Panc1 (cell line): ENCODE data around the gene C10orf105.

Source experiments
- CTCF ChIP-seq: fragments of 450-650 bp; IDR thresholded peaks from 2 replicates; pipeline ENCODE4 v1.5.1; 2017; ENCODE audit warnings: mild to moderate bottlenecking
- SIN3A ChIP-seq: IDR thresholded peaks from 2 replicates; pipeline ENCODE4 v1.6.1; 2012; ENCODE audit warnings: low read depth, mild to moderate bottlenecking, low read length, moderate library complexity, borderline replicate concordance; ENCODE audit not compliant: insufficient read depth
- TF ChIP-seq, protein P1 (sequence below), 2 experiments: IDR thresholded peaks; 2 replicates each; pipeline ENCODE4 v1.6.1; 2011 to 2012; ENCODE audit warnings: low read depth in 2 of 2, control low read depth in 1 of 2, low read length in 1 of 2, mild to moderate bottlenecking in 1 of 2, moderate library complexity in 1 of 2; ENCODE audit not compliant: insufficient read depth in 1 of 2

- TF ChIP-seq CTCF: no peak
- TF ChIP-seq SIN3A: no peak
- TF ChIP-seq, protein P1, sequence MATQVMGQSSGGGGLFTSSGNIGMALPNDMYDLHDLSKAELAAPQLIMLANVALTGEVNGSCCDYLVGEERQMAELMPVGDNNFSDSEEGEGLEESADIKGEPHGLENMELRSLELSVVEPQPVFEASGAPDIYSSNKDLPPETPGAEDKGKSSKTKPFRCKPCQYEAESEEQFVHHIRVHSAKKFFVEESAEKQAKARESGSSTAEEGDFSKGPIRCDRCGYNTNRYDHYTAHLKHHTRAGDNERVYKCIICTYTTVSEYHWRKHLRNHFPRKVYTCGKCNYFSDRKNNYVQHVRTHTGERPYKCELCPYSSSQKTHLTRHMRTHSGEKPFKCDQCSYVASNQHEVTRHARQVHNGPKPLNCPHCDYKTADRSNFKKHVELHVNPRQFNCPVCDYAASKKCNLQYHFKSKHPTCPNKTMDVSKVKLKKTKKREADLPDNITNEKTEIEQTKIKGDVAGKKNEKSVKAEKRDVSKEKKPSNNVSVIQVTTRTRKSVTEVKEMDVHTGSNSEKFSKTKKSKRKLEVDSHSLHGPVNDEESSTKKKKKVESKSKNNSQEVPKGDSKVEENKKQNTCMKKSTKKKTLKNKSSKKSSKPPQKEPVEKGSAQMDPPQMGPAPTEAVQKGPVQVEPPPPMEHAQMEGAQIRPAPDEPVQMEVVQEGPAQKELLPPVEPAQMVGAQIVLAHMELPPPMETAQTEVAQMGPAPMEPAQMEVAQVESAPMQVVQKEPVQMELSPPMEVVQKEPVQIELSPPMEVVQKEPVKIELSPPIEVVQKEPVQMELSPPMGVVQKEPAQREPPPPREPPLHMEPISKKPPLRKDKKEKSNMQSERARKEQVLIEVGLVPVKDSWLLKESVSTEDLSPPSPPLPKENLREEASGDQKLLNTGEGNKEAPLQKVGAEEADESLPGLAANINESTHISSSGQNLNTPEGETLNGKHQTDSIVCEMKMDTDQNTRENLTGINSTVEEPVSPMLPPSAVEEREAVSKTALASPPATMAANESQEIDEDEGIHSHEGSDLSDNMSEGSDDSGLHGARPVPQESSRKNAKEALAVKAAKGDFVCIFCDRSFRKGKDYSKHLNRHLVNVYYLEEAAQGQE (IDR thresholded peaks at IDR 0.05; ENCODE audit: insufficient read depth in 1 of 2, low read depth in 2 of 2, low read length in 1 of 2): no peak
Measured at GRCh38 chr10:71708897-71709882, 10.4 kb downstream of the C10orf105 start.
